CD14-positive monocyte (primary cell): Measurements from ENCODE around the gene CDKN1C. TPM values are rescaled to one million over a fixed set of nuclear protein-coding genes. Genes with fewer than 3 reads are reported as not detected.
A peak's percentile ranks its signal among the peaks of the same experiment; 100 is the strongest.

ENCODE experiments used
- DNase-seq, 3 donors: peaks; one replicate each; pipeline ENCODE4 v3.0.0-alpha.2; 2011 to 2022
- H2AFZ ChIP-seq: 2 replicates; pipeline ENCODE4 v1.6.0; 2012; ENCODE audit warnings: mild to moderate bottlenecking, low read depth, low read length, inconsistent platforms; ENCODE audit not compliant: insufficient read depth, poor library complexity, severe bottlenecking
- H3K27ac ChIP-seq, 2 donors: 1 replicate in 1 of 2; 2 replicates in 1 of 2; pipeline ENCODE4 v1.5.1; 2012 to 2013; ENCODE audit warnings: low read length in 2 of 2, control low read depth in 1 of 2, inconsistent platforms in 1 of 2, low read depth in 1 of 2, mild to moderate bottlenecking in 1 of 2
- H3K27me3 ChIP-seq, 2 donors: one replicate each; pipeline versions ENCODE4 v1.6.0 to v1.6.1; 2011 to 2013; ENCODE audit warnings: low read length in 2 of 2; ENCODE audit not compliant: control insufficient read depth in 2 of 2, insufficient read depth in 2 of 2
- H3K36me3 ChIP-seq, 2 donors: replicated peaks in 1 of 2; 1 replicate in 1 of 2; 2 replicates in 1 of 2; pipeline versions ENCODE4 v1.5.1 to v1.6.1; 2012 to 2013; ENCODE audit warnings: low read length in 2 of 2, control low read depth in 1 of 2, inconsistent platforms in 1 of 2, mild to moderate bottlenecking in 1 of 2; ENCODE audit not compliant: insufficient read depth in 2 of 2, control insufficient read depth in 1 of 2
- H3K4me1 ChIP-seq, 2 donors: 1 replicate in 1 of 2; 2 replicates in 1 of 2; pipeline versions ENCODE4 v1.5.1 to v1.6.1; 2012 to 2013; ENCODE audit warnings: low read length in 2 of 2, control low read depth in 1 of 2, inconsistent platforms in 1 of 2, mild to moderate bottlenecking in 1 of 2, moderate library complexity in 1 of 2; ENCODE audit not compliant: insufficient read depth in 2 of 2, control insufficient read depth in 1 of 2
- H3K4me2 ChIP-seq: replicated peaks from 2 replicates; pipeline ENCODE3; 2012; ENCODE audit warnings: low read length, moderate library complexity, mild to moderate bottlenecking; ENCODE audit not compliant: poor library complexity, severe bottlenecking; ENCODE audit errors: extremely low read depth
- H3K4me3 ChIP-seq, 3 experiments: fragments of 200-600 bp in 1 of 3; sonication (generic) in 1 of 3; replicated peaks in 1 of 3; 1 replicate in 2 of 3; 2 replicates in 1 of 3; pipeline ENCODE4 v1.5.1; 2011 to 2013; ENCODE audit warnings: low read length in 3 of 3, mild to moderate bottlenecking in 3 of 3, control low read depth in 2 of 3, low read depth in 2 of 3, inconsistent platforms in 1 of 3, moderate library complexity in 1 of 3
- H3K79me2 ChIP-seq: 2 replicates; pipeline ENCODE4 v1.6.0; 2012; ENCODE audit warnings: mild to moderate bottlenecking, control low read depth, inconsistent platforms, low read length, moderate library complexity; ENCODE audit not compliant: insufficient read depth
- H3K9ac ChIP-seq: 2 replicates; pipeline ENCODE4 v1.6.0; 2017; ENCODE audit warnings: low read length, mild to moderate bottlenecking; ENCODE audit not compliant: insufficient read depth, poor library complexity, severe bottlenecking
- H3K9me3 ChIP-seq, 2 donors: replicated peaks in 1 of 2; 1 replicate in 1 of 2; 2 replicates in 1 of 2; pipeline versions ENCODE4 v1.5.1 to v1.6.1; 2012 to 2013; ENCODE audit warnings: low read length in 2 of 2, control low read depth in 1 of 2; ENCODE audit not compliant: control insufficient read depth in 1 of 2, insufficient read depth in 1 of 2
- H4K20me1 ChIP-seq: 2 replicates; pipeline ENCODE4 v1.6.0; 2012; ENCODE audit warnings: mild to moderate bottlenecking, low read length, control low read depth, moderate library complexity; ENCODE audit not compliant: insufficient read depth
- H3K27ac Mint-ChIP-seq, 7 donors: one replicate each; pipeline ENCODE4 v1.8.0; 2020; ENCODE audit warnings: mild to moderate bottlenecking in 7 of 7, mixed read lengths in 7 of 7, moderate library complexity in 6 of 7, inconsistent platforms in 2 of 7
- H3K27me3 Mint-ChIP-seq, 3 donors: one replicate each; pipeline ENCODE4 v1.8.0; 2021 to 2022; ENCODE audit warnings: low read depth in 3 of 3, mild to moderate bottlenecking in 3 of 3, mixed read lengths in 3 of 3, moderate library complexity in 3 of 3, inconsistent platforms in 1 of 3
- H3K36me3 Mint-ChIP-seq, 2 donors: one replicate each; pipeline ENCODE4 v1.8.0; 2020; ENCODE audit warnings: mixed read lengths in 2 of 2, inconsistent platforms in 1 of 2, mild to moderate bottlenecking in 1 of 2
- H3K4me1 Mint-ChIP-seq: one replicate; pipeline ENCODE4 v1.8.0; 2020; ENCODE audit warnings: mild to moderate bottlenecking, mixed read lengths
- H3K4me3 Mint-ChIP-seq, 2 donors: one replicate each; pipeline ENCODE4 v1.8.0; 2020; ENCODE audit warnings: mild to moderate bottlenecking in 2 of 2, mixed read lengths in 2 of 2, moderate library complexity in 1 of 2
- H3K9me3 Mint-ChIP-seq, 7 donors: one replicate each; pipeline ENCODE4 v1.8.0; 2020 to 2022; ENCODE audit warnings: mixed read lengths in 7 of 7, mild to moderate bottlenecking in 6 of 7, moderate library complexity in 6 of 7, inconsistent platforms in 2 of 7
- CTCF ChIP-seq: fragments of 200-600 bp; IDR thresholded peaks from one replicate; pipeline ENCODE4 v1.8.0; 2022; ENCODE audit warnings: antibody characterized with exemption, mild to moderate bottlenecking
- WGBS: methylation state at CpG from one replicate; pipeline ENCODE4 v1.1.5; 2013; ENCODE audit warnings: missing lambda C conversion rate; ENCODE audit not compliant: insufficient coverage; 5-methylcytosine and 5-hydroxymethylcytosine counted together
- intact Hi-C, 2 donors: fragments of 100-400 bp; cut with micrococcal nuclease; formaldehyde crosslinking; loops; one replicate each; pipeline versions ENCODE4 v1.15.0 to v1.15.1; 2023
- polyA plus RNA-seq, 3 donors: library from polyadenylated mRNA; depleted of rRNA in 1 of 3; unstranded in 2 of 3; stranded (reverse) in 1 of 3; fragments of 300-500 nt in 2 of 3; fragments of >200 nt in 1 of 3; fragmentation: Illumina TruSeq in 2 of 3; gene quantifications; 1 replicate in 2 of 3; 2 replicates in 1 of 3; pipeline ENCODE4 v1.2.3, GENCODE V29; 2012 to 2021

The CDKN1C gene
- polyA plus RNA-seq, 3 donors: 3.2 to 36.4 (median 4.7) TPM

DNA sequence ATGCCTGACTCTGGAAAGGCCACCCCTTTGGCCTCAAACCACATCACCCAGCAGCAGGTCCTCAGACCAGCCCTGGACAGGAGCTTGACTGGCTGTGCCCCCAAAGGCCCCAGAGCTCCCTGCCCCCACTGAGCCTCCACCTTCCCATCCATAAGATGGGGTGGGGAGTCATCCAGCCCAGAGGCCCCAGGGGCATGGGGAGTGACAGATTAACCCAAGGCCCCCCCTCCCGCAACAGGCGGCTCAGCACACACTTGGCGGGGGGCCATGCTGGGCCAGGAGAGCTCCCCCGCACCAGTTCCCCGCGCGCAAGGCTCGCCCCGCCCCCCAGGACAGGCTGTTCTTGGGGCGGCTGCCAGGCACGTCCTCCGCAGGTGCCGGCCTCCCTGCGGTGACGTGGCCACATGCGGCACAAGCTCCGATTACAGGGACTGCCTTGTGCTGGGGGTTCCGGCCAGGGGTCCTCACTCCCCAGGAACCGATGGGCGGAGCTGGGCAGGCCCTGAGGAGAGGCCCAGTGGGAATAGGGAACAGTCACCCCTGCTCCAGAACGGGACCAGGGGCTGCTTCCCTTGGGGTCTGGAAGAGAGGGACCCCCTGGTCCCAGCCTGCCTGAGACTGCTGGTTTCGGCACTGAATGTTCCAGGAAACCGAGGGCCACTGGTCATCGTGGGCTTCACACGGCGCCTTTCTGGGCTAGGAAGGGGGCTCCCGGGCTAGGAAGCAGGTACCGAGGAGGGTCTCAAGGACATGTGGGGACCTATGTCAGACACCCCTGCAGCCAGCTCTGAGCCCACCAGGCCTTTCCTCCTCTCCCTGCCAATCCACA is 5.1 kb upstream of the CDKN1C start:
- Mint-ChIP-seq H3K27ac (no peak overlapping the region), H3K9me3 (peaks cover 0 to 4% (median 0%) of the 10 kb centered on the region in 7 donors), H3K4me3 (no peak overlapping the region), H3K27me3 (peaks cover 19 to 34% (median 21%) of the 10 kb centered on the region in 3 donors), H3K36me3 (peaks cover 1 to 3% of the 10 kb centered on the region in 2 donors), H3K4me1 (peaks cover 25% of the 10 kb centered on the region)
- Histone ChIP-seq H2AFZ (no peak overlapping the region), H3K4me1 (peaks cover 23 to 30% of the 10 kb centered on the region in 2 donors), H3K4me3 (no peak overlapping the region), H3K27ac (no peak overlapping the region), H3K4me2 (no peak overlapping the region), H3K9ac (no peak overlapping the region), H3K36me3 (no peaks in the 10 kb centered on the region), H3K9me3 (no peaks in the 10 kb centered on the region), H4K20me1 (peaks cover 8% of the 10 kb centered on the region), H3K79me2 (no peaks in the 10 kb centered on the region), H3K27me3 (peaks cover 2 to 19% of the 10 kb centered on the region in 2 donors)
- intact Hi-C loops: no loop called here
- 85% methylated on average over 28 of the region's 28 CpGs for WGBS
- no peak for TF ChIP-seq CTCF
- no peak for DNase-seq

DNA sequence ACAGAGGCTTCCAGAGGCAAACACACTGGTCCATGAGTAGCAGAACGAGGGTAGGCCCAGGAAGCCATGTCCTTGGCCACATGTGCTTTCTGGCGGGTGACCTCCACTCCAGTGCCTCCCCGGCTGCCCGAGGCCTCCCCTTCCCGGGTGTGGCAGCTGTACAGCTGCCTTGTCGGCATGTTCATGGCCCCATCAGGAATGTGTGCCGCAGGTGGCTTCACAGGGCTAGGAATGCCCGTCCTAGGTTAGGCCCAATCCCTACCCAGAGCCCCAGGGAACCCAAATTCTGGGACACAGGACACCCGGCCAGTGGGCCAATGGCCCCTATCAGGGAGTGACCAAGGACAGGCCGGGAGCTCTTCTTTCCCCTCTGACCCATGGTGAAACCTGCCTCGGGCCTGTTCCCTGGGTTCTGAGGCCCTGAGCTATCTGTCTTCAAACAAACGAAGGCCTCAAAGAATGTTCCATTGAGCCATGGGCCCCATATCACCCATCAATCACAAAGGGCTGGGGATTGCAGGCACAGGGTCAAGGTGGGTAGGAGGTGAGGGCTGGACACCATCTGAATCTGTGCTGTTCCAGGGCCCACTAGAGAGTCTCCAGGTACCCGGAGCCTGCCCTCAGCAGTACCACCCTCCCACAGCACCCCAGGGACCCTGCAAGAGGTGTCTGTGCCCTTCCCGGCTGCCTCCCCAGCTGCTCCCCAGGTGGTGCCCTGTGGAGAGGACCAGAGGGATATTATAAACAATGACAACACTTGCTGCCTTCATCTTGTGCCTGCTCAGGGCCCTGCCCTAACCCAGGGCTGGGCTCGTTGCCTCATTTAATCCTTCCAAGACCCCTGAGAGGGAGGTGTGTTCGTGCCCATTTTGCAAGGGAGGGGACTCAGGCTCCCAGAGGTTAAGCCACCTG is 4.0 kb upstream of the CDKN1C start:
- H3K27ac Mint-ChIP-seq: peak overlapping the region in 2 of 7 donors; percentile 45 to 57
- H3K4me3 ChIP-seq: no peak overlapping the region
- no peak for DNase-seq
- no peak overlapping the region for H3K4me2 ChIP-seq
- H3K9me3 Mint-ChIP-seq: peaks cover 0 to 4% (median 0%) of the 10 kb centered on the region in 7 donors
- no peak for TF ChIP-seq CTCF
- no peak overlapping the region for H3K4me3 Mint-ChIP-seq
- H3K27ac ChIP-seq: no peak overlapping the region
- no peak overlapping the region for H2AFZ ChIP-seq
- peaks cover 20 to 40% (median 23%) of the 10 kb centered on the region in 3 donors for H3K27me3 Mint-ChIP-seq
- peaks cover 25% of the 10 kb centered on the region for H3K4me1 Mint-ChIP-seq
- peaks cover 2 to 23% of the 10 kb centered on the region in 2 donors for H3K27me3 ChIP-seq
- no peaks in the 10 kb centered on the region for H3K36me3 ChIP-seq
- no peak overlapping the region for H3K9ac ChIP-seq
- WGBS: 95% methylated on average over 11 of the region's 16 CpGs
- intact Hi-C loops: loop anchor here (2.0 to 10.0 kb wide), 4 partner anchors 195 to 585 kb away; partner anchors contain the start of genes C11orf21 (in 1 of the 2), KCNQ1OT1 (in 1 of the 2) and TSPAN32 (in 1 of the 2)
- no peaks in the 10 kb centered on the region for H3K9me3 ChIP-seq
- H4K20me1 ChIP-seq: peaks cover 8% of the 10 kb centered on the region
- no peaks in the 10 kb centered on the region for H3K79me2 ChIP-seq
- peaks cover 27 to 38% of the 10 kb centered on the region in 2 donors for H3K4me1 ChIP-seq
- peaks cover 0 to 2% of the 10 kb centered on the region in 2 donors for H3K36me3 Mint-ChIP-seq
